Esophagus muscularis mucosa (tissue), 4 donors: ENCODE results near the gene TNS1. TPM values are rescaled to one million over a fixed set of nuclear protein-coding genes. Genes with fewer than 3 reads are reported as not detected.
A peak's percentile ranks its signal among the peaks of the same experiment; 100 is the strongest.

Experiments used
- DNase-seq: peaks from one replicate; pipeline ENCODE4 v3.0.0-alpha.2; 2017; ENCODE audit errors: extremely low spot score
- H3K27ac ChIP-seq, 4 donors: fragments of 200-600 bp; sonication (generic); replicated peaks in 1 of 4; 1 replicate in 3 of 4; 2 replicates in 1 of 4; pipeline ENCODE4 v1.5.1; 2016 to 2019; ENCODE audit warnings: mild to moderate bottlenecking in 1 of 4
- H3K27me3 ChIP-seq, 4 donors: fragments of 200-600 bp; sonication (generic); one replicate each; pipeline versions ENCODE4 v1.5.1 to v1.6.0; 2016 to 2019
- H3K36me3 ChIP-seq, 4 donors: fragments of 200-600 bp; sonication (generic); one replicate each; pipeline ENCODE4 v1.5.1; 2016 to 2019
- H3K4me1 ChIP-seq, 4 donors: fragments of 200-600 bp; sonication (generic); one replicate each; pipeline ENCODE4 v1.5.1; 2016 to 2019
- H3K4me3 ChIP-seq, 4 donors: fragments of 200-600 bp; sonication (generic); 1 replicate in 2 of 4; 2 replicates in 2 of 4; pipeline ENCODE4 v1.5.1; 2016 to 2019; ENCODE audit warnings: mild to moderate bottlenecking in 4 of 4, moderate library complexity in 1 of 4
- H3K9me3 ChIP-seq, 4 donors: fragments of 200-600 bp; sonication (generic); 1 replicate in 3 of 4; 2 replicates in 1 of 4; pipeline ENCODE4 v1.5.1; 2016 to 2019
- EP300 ChIP-seq: sonication (generic); formaldehyde crosslinking; IDR thresholded peaks from one replicate; pipeline ENCODE4 v1.6.1; 2017; ENCODE audit warnings: antibody characterized with exemption
- POLR2A ChIP-seq: fragments of 450-650 bp; IDR thresholded peaks from one replicate; pipeline ENCODE4 v1.6.1; 2017; ENCODE audit warnings: antibody characterized with exemption, moderate library complexity, mild to moderate bottlenecking, low read depth
- POLR2AphosphoS5 ChIP-seq, 2 donors: sonication (generic); formaldehyde crosslinking; IDR thresholded peaks; one replicate each; pipeline ENCODE4 v1.6.1; 2017; ENCODE audit warnings: antibody characterized with exemption in 2 of 2
- WGBS: methylation state at CpG from one replicate; pipeline ENCODE4 v1.1.5; 2018; 5-methylcytosine and 5-hydroxymethylcytosine counted together
- intact Hi-C: fragments of 100-400 bp; cut with DNase I; formaldehyde crosslinking; loops from one replicate; pipeline ENCODE4 v1.15.1; 2023
- small RNA-seq, 3 donors: library from RNA; depleted of rRNA; stranded (forward); fragments of <200 nt; gene quantifications; one replicate each; pipeline ENCODE3, GENCODE V24; 2016
- total RNA-seq, 4 donors: library from RNA; depleted of rRNA; stranded (reverse); fragments of >200 nt; gene quantifications; one replicate each; pipeline versions ENCODE4 v1.1.0 to v1.2.1, GENCODE V29; 2016
- TF ChIP-seq, protein P1 (sequence below), 3 experiments: fragments of 200-600 bp in 2 of 3; fragments of 450-650 bp in 1 of 3; sonication (generic) in 2 of 3; IDR thresholded peaks; one replicate each; pipeline ENCODE4 v1.5.1; 2017 to 2019; ENCODE audit warnings: antibody characterized with exemption in 3 of 3, mild to moderate bottlenecking in 2 of 3, moderate library complexity in 1 of 3

TNS1 gene
- total RNA-seq, 4 donors from 2014 or later, result 1,001 to 2,170 (median 1,411) TPM

DNA sequence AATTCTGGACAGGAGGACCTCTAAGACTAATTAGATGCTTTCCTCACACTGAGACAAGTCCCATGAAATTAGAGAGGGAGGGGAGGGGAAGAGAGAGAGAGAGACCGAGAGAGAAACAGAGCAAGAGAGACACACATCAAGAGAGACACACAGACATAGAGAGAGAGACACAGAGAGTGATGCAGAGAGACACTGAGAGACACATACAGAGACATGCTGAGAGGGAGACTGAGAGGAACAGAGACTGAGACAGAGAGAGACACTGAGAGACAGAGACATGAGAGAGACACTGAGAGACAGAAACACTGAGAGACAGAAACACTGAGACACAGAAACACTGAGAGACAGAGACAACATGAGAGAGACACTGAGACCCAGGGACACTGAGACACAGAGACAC, 250.8 kb downstream of the TNS1 start:
- 84% methylated on average over 1 of the region's 1 CpG for WGBS
- peak overlapping the region in 2 of 4 donors; percentile 45 to 50 for H3K27ac ChIP-seq
- TF ChIP-seq POLR2A (no peak), EP300 (no peak), POLR2AphosphoS5 (IDR thresholded peaks at IDR 0.05) (no peak)
- TF ChIP-seq, protein P1, sequence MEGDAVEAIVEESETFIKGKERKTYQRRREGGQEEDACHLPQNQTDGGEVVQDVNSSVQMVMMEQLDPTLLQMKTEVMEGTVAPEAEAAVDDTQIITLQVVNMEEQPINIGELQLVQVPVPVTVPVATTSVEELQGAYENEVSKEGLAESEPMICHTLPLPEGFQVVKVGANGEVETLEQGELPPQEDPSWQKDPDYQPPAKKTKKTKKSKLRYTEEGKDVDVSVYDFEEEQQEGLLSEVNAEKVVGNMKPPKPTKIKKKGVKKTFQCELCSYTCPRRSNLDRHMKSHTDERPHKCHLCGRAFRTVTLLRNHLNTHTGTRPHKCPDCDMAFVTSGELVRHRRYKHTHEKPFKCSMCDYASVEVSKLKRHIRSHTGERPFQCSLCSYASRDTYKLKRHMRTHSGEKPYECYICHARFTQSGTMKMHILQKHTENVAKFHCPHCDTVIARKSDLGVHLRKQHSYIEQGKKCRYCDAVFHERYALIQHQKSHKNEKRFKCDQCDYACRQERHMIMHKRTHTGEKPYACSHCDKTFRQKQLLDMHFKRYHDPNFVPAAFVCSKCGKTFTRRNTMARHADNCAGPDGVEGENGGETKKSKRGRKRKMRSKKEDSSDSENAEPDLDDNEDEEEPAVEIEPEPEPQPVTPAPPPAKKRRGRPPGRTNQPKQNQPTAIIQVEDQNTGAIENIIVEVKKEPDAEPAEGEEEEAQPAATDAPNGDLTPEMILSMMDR (IDR thresholded peaks at IDR 0.05), result no peak
- H3K36me3 ChIP-seq, result peaks cover 0 to 5% (median 2%) of the 10 kb centered on the region in 4 donors
- H3K9me3 ChIP-seq, result no peaks in the 10 kb centered on the region
- no peaks in the 10 kb centered on the region for H3K27me3 ChIP-seq
- intact Hi-C loops, result no loop called here
- peaks cover 31 to 83% (median 63%) of the 10 kb centered on the region in 4 donors for H3K4me1 ChIP-seq
- DNase-seq, result no peak
- no peak overlapping the region for H3K4me3 ChIP-seq

GRCh38 chr2:217751192-217751591, 251.6 kb downstream of the TNS1 start:
- Histone ChIP-seq H3K9me3 (no peaks in the 10 kb centered on the region), H3K27ac (peak overlapping the region in 2 of 4 donors; percentile 14 to 21), H3K4me3 (no peak overlapping the region), H3K4me1 (peaks cover 25 to 81% (median 58%) of the 10 kb centered on the region in 4 donors), H3K27me3 (no peaks in the 10 kb centered on the region), H3K36me3 (peaks cover 0 to 5% (median 2%) of the 10 kb centered on the region in 4 donors)
- no peak for DNase-seq
- intact Hi-C loops, result no loop called here
- TF ChIP-seq, protein P1 (IDR thresholded peaks at IDR 0.05), result no peak
- TF ChIP-seq POLR2AphosphoS5 (IDR thresholded peaks at IDR 0.05) (no peak), EP300 (no peak), POLR2A (no peak)
- WGBS, result 98% methylated on average over 4 of the region's 7 CpGs

Small RNAs within 50 kb of the gene (small RNA-seq; reads per million reads assigned to genes)
- 0.37 to 1.2 (median 1.00) reads per million in 3 donors for gene MIR6809

Other genes with a start within 250 kb of the TNS1 start
- under 1 TPM in 1 of 4 donors, not detected in 3; 0.11 TPM for gene RUFY4, start 66.3 kb upstream of the TNS1 start, total RNA-seq
- gene CXCR2, start 123.0 kb upstream of the TNS1 start, total RNA-seq, result 1 to 10 TPM in 1 of 4 donors, under 1 TPM in 2, not detected in 1; 0.11 to 2.8 (median 0.42) TPM
- gene CXCR1, start 164.0 kb upstream of the TNS1 start, total RNA-seq, result 1 to 10 TPM in 1 of 4 donors, under 1 TPM in 1, not detected in 2; 0.13 to 4.0 TPM
- gene ARPC2, start 214.2 kb upstream of the TNS1 start, total RNA-seq, result 100 to 1,000 TPM; 257 to 300 (median 270) TPM